ENCODE data around the gene E4F1.
"Not testable (repeated sequence)": the region's sequence is repeated elsewhere in the genome, so short reads cannot be mapped to it uniquely, and the experiment has no call there.

E4F1 gene

DNA sequence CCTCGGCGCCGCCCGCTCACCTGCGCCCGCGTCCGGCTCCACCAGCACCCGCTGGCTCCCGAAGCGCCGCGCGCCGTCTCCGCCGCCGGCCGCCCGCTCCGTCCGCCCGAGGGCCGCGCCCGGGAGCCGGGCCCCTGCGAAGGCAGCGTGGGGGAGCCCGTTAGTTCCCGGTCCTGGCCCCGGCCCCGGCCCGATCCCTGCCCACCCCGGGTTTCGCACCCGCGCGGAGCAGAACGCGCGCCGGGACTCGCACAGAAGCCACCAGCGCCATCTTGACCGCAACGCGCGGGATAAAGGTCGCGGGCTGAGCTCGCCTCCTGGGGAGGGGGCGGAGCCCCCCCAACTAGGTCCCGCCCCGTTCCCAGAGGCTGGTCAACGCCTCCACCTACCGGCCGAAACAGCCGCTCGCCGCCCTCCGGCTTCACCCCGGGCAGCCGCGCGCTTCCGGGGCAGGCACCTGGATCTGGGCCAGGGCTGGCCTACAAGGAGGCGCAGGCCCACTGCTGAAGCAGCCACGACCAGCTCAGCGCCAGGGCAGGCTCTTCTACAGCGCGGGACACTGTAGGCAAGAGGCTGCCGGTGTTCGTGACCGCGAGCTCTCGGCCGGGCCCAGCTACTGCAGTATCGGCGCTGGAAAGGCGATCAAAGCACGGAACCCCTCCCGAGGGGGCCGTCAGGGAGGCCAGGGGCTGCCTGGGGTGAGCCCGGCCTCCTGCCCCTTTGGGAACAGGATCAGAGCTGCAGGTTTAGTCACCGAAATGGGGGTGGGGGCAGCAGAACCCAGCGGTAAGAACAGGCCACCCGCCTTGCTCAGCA, 28.1 kb downstream of the E4F1 start, which contains the start of gene ECI1:
Gene ECI1, minus strand, starts transcription at position 292 of the 816 bp plus-strand sequence. Its CDS starts 21 bp downstream, at position 271.
- DNase-seq (ENCODE audit: low read depth, low spot score): peak; percentile 96
- in situ Hi-C loops (cut with HindIII; ENCODE audit: low sequenced_read_pairs): no loop called here
- H3K4me3 ChIP-seq (ENCODE audit: low read depth, low read length): peak within 1 kb of the TSS; percentile 68
- TF ChIP-seq, protein P1, sequence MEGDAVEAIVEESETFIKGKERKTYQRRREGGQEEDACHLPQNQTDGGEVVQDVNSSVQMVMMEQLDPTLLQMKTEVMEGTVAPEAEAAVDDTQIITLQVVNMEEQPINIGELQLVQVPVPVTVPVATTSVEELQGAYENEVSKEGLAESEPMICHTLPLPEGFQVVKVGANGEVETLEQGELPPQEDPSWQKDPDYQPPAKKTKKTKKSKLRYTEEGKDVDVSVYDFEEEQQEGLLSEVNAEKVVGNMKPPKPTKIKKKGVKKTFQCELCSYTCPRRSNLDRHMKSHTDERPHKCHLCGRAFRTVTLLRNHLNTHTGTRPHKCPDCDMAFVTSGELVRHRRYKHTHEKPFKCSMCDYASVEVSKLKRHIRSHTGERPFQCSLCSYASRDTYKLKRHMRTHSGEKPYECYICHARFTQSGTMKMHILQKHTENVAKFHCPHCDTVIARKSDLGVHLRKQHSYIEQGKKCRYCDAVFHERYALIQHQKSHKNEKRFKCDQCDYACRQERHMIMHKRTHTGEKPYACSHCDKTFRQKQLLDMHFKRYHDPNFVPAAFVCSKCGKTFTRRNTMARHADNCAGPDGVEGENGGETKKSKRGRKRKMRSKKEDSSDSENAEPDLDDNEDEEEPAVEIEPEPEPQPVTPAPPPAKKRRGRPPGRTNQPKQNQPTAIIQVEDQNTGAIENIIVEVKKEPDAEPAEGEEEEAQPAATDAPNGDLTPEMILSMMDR (IDR thresholded peaks at IDR 0.05; ENCODE audit: low read depth, low read length): peak; percentile 67

DNA sequence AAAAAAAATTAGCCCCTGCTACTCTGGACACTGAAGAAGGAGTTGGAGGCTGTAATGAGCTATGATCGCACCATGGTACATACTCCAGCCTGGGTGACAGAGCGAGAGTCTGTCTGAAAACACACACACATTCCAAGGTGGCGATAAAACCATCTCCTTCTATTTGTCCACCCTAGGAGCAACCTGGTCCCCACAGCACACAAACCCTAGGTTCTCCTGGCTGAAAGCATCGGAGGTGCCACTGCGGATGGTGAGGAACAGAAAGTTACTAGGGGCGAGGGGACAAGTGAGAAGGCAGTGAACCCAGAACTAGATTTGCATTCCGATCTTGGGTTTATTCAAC, 29.4 kb downstream of the E4F1 start:
- TF ChIP-seq, protein P1 (IDR thresholded peaks at IDR 0.05; ENCODE audit: low read depth, low read length): no peak
- DNase-seq (ENCODE audit: low read depth, low spot score): no peak
- in situ Hi-C loops (cut with HindIII; ENCODE audit: low sequenced_read_pairs): no loop called here
- no peak overlapping the region for H3K4me3 ChIP-seq (ENCODE audit: low read depth, low read length)

DNA sequence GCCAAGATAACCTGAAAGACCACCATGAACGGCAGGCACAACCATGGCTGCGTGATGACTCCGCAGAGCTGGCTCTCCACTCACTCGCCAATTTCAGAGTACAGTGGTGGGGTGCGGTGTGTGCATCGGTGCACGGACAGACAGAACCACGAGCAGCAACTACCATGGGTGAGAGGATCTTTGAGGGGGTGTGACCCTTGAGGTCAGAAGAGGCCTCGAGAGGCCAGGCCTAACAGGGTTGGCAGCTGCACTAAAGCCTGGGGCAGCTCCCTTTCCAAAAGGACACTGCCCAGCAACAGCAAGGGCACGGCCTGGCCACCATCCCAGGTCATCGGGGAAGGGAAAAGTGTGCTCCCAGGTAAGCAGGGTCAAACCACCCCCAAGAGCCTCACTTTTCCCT, 29.9 kb downstream of the E4F1 start:
- TF ChIP-seq, protein P1 (IDR thresholded peaks at IDR 0.05; ENCODE audit: low read depth, low read length): no peak
- in situ Hi-C loops (cut with HindIII; ENCODE audit: low sequenced_read_pairs): no loop called here
- no peak for DNase-seq (ENCODE audit: low read depth, low spot score)
- no peak overlapping the region for H3K4me3 ChIP-seq (ENCODE audit: low read depth, low read length)

DNA sequence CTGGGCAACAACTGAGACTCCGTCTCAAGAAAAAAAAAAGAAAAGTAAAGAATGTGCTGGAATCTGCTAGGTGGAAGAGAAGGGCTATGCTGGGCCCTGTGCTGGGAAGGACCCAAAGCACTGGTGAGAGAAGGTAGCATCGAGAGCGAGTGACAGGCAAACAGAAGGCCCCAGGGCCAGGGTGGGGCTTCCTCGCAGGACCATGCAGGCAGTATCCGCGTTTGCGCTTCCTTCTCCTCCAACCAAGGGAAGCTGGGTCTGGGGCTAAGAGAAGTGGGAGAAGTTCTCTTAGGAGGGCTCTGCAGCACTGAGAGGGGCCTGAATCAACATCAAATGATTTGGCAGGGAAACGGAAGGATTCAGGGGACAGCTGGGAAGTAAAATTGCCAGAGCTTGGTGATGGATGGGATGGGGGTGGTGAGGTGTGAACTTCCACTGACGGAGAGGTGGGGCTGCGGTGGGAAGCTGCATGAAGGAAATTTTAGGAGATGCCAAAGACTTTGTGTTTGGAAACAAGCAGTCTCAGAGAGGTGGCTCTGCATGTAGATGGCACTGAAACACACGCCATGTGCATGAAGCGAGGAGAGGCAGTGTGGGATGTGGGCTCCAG, 33.2 kb downstream of the E4F1 start:
- in situ Hi-C loops (cut with HindIII; ENCODE audit: low sequenced_read_pairs): no loop called here
- TF ChIP-seq, protein P1 (IDR thresholded peaks at IDR 0.05; ENCODE audit: low read depth, low read length): no peak

DNA sequence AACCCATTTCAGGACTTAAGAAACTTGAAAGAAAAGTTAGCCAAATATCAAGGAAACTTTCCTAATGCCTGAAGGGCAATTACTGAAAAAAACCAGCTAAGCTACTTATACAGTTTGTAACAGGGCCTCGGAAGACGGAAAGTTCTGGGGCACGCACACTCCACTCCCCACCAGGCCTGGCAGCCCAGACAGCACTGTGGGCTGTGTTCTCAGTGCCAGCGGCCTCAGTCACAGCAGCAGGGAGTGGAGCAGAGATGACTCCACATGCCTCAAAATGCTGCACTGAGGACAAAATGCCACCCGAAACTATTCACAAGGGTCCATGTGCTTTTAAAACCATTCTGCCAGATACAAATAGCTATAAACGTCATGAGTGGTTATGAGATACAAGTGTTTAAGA, 34.3 kb downstream of the E4F1 start:
- H3K4me3 ChIP-seq (ENCODE audit: low read depth, low read length): no peak overlapping the region
- DNase-seq (ENCODE audit: low read depth, low spot score): no peak
- in situ Hi-C loops (cut with HindIII; ENCODE audit: low sequenced_read_pairs): no loop called here
- TF ChIP-seq, protein P1 (IDR thresholded peaks at IDR 0.05; ENCODE audit: low read depth, low read length): no peak

More for the DNA sequence above, 33.2 kb downstream of the E4F1 start:
- no peak overlapping the region for H3K4me3 ChIP-seq (ENCODE audit: low read depth, low read length)
- DNase-seq (ENCODE audit: low read depth, low spot score): no peak

DNA sequence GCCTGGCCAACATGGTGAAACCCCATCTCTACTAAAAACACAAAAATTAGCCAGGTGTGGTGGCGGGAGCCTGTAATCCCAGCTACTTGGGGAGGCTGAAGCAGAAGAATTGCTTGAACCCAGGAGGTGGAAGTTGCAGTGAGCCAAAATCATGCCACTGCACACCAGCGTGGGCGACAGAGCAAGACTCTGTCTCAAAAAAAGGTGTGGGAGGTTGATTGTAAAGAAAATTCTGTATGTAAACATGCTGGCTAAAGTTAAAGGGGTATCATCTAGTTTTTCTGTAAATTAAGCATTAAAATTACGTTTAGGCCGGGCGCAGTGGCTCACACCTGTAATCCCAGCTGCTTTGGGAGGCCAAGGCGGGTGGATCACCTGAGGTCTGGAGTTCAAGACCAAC, 35.1 kb downstream of the E4F1 start:
- H3K4me3 ChIP-seq (ENCODE audit: low read depth, low read length); in situ Hi-C loops (cut with HindIII; ENCODE audit: low sequenced_read_pairs); DNase-seq (ENCODE audit: low read depth, low spot score): not testable (repeated sequence)

DNA sequence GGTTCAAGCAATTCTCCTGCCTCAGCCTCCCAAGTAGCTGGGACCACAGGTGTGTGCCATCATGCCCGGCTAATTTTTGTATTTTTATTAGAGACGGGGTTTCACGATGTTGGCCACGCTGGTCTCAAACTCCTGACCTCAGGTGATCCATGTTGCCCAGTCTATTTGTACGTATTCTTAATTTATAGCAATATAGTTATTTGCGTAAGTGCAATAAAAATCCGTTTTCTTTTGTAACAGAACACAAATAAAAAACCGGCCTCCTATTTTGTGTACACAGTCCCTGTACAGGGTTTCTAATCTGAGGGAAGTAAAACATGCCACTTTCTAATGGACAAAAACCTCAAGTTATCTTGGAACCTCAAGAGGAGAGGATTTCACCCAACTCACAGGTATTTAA, 36.9 kb downstream of the E4F1 start:
- no peak overlapping the region for H3K4me3 ChIP-seq (ENCODE audit: low read depth, low read length)
- DNase-seq (ENCODE audit: low read depth, low spot score): no peak
- in situ Hi-C loops (cut with HindIII; ENCODE audit: low sequenced_read_pairs): no loop called here
- TF ChIP-seq, protein P1 (IDR thresholded peaks at IDR 0.05; ENCODE audit: low read depth, low read length): no peak

DNA sequence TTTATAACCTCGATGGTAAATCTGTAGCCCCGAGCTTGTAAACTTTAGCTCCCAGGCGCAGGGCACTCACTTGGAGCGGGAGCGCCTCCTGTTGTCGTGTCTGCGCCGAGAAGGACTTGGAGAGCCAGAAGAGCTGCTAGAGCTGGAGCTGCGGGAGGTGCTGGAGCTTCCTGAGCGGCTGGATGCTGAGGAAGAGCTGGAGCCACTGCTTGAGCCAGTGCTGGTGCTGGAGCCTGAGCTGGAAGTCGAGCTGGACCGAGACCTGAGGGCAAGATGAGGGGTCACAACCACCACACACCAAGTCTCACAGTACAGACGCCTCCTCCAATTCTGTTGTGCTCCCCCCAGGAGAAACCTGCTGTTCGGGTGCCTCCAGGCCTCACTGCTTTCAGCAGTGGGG, 39.6 kb downstream of the E4F1 start:
- DNase-seq (ENCODE audit: low read depth, low spot score); H3K4me3 ChIP-seq (ENCODE audit: low read depth, low read length); in situ Hi-C loops (cut with HindIII; ENCODE audit: low sequenced_read_pairs): not testable (repeated sequence)

DNA sequence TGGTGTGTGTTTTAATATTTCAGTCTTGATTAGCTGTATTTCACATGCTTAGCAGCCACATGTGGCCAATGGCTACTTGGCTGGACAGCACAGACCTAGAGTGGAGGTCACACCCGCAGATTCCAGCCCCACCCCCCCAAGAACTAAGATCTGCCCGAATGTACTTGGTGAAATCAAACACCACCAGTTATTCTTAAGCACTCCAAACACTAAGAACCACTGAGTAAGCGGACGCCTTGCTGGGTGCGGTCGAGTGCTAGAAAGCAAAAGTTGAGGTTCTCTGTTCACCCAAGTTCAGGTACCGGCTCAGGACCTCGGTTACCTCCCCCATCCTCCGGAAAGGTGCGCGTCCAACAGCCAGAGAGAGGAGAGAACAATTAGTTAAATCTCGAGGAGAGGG, 43.5 kb downstream of the E4F1 start:
- in situ Hi-C loops (cut with HindIII; ENCODE audit: low sequenced_read_pairs): not testable (repeated sequence)
- peak; percentile 33 for DNase-seq (ENCODE audit: low read depth, low spot score)
- peak overlapping the region; percentile 78 for H3K4me3 ChIP-seq (ENCODE audit: low read depth, low read length)

DNA sequence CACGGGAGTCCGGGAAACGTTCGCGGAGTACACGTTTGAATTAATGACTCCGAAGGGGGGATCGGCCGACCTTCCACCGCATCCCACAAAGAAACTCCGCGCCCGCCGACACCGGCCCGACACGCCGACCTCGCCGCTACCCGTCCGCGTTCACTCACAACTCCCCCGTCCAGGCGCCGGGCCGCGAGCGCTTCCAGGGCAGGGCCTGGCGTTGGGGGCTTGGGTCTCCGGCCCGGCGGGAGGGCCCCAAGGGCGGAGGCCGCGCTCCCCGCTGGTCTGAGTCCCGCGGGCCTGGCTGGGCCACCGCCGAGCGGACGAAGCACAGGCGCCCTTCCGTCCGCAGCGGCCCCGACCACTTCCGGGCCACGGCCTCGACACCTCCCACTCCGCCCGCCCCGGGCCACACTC, 44.1 kb downstream of the E4F1 start:
- in situ Hi-C loops (cut with HindIII; ENCODE audit: low sequenced_read_pairs); DNase-seq (ENCODE audit: low read depth, low spot score): not testable (repeated sequence)
- H3K4me3 ChIP-seq (ENCODE audit: low read depth, low read length): peak overlapping the region; percentile 78
